NCI-H510A treated with DMSO at 0.1 percent for 48 hours (cell line): Measurements from ENCODE around the gene WFDC1.
A peak's percentile ranks its signal among the peaks of the same experiment; 100 is the strongest.

Experiments
- DNase-seq: peaks from one replicate; lab custom pipeline; 2025; lab: John Stamatoyannopoulos, UW

The WFDC1 gene

GRCh38 chr16:84294531-84295142 is at the start of gene WFDC1:
Gene WFDC1, plus strand, starts transcription at chr16:84294878. Its CDS starts 94 bp downstream, at chr16:84294972.
- no peak for DNase-seq

GRCh38 chr16:84245956-84246678 is 48.6 kb upstream of the WFDC1 start:
- DNase-seq = no peak

- DNase-seq = peak; percentile 16
These were observed 48.0 kb upstream of the WFDC1 start for GRCh38 chr16:84246679-84247077.

- DNase-seq = no peak
These were observed 47.3 kb upstream of the WFDC1 start for GRCh38 chr16:84247331-84247730.

- no peak for DNase-seq
These were observed 46.8 kb upstream of the WFDC1 start for GRCh38 chr16:84247844-84248243.

GRCh38 chr16:84252184-84252583 is 42.5 kb upstream of the WFDC1 start:
- no peak for DNase-seq

- DNase-seq = no peak
These were observed 41.5 kb upstream of the WFDC1 start for GRCh38 chr16:84253173-84253572.

- no peak for DNase-seq
These were observed 40.6 kb upstream of the WFDC1 start for GRCh38 chr16:84254062-84254461.

- DNase-seq = no peak
These were observed 39.4 kb upstream of the WFDC1 start for GRCh38 chr16:84255050-84255810.

- no peak for DNase-seq
These were observed 36.4 kb upstream of the WFDC1 start for GRCh38 chr16:84258266-84258665.

- DNase-seq = no peak
These were observed 35.0 kb upstream of the WFDC1 start for GRCh38 chr16:84259691-84260090.

GRCh38 chr16:84260766-84261554 is 33.7 kb upstream of the WFDC1 start:
- no peak for DNase-seq

- DNase-seq = no peak
These were observed 32.6 kb upstream of the WFDC1 start for GRCh38 chr16:84262031-84262430.

- no peak for DNase-seq
These were observed 31.7 kb upstream of the WFDC1 start for GRCh38 chr16:84262939-84263338.

- DNase-seq = peak; percentile 11
These were observed 28.2 kb upstream of the WFDC1 start for GRCh38 chr16:84266451-84266850.

- DNase-seq = no peak
These were observed 27.3 kb upstream of the WFDC1 start for GRCh38 chr16:84267380-84267779.

- peak; percentile 23 for DNase-seq
These were observed 26.2 kb upstream of the WFDC1 start for GRCh38 chr16:84268291-84269040.

- DNase-seq = no peak
These were observed 24.6 kb upstream of the WFDC1 start for GRCh38 chr16:84270071-84270470.

GRCh38 chr16:84270531-84270930 is 24.1 kb upstream of the WFDC1 start:
- DNase-seq = no peak

GRCh38 chr16:84271037-84271436 is 23.6 kb upstream of the WFDC1 start:
- DNase-seq = no peak

- DNase-seq = no peak
These were observed 22.8 kb upstream of the WFDC1 start for GRCh38 chr16:84271866-84272265.
